ENCODE results near the gene MTCH2.

DNA sequence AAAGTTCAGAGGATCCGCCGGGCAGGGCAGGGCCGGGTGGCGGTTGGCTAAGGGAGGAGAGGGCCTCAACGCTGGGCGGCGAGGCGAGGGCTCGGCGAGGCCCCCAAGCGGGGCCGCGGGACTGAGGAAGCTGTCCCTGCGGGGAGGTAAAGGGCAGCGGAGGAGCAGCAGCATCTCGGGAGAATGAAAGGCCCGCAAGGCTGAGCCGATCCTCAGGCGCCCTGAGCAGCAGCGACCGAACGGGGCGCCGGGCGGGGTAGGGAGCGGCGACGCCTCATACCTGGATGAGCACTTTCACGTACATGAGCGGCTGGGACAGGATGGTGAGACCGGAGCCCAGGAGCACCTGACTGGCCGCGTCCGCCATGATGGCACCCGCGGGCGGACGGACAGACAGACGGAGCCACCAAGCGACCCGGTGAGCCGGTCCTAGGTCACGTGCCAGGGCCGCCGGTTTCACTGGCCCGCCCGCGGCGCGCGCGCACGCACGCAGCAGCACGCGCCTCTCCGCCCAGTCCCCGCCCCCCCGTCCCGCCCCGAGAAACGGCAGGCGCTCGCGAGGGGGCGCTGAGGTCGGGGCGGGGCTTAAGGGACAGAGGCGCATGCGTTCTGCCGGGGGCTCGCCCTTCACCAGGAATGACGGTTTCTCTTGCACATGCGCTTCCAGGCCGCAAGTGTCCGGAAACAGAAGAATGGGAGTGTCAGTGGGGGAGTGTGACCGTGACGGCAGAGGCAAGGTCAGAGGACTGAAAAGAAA lies at the start of gene MTCH2:
- TF ChIP-seq, protein P1, sequence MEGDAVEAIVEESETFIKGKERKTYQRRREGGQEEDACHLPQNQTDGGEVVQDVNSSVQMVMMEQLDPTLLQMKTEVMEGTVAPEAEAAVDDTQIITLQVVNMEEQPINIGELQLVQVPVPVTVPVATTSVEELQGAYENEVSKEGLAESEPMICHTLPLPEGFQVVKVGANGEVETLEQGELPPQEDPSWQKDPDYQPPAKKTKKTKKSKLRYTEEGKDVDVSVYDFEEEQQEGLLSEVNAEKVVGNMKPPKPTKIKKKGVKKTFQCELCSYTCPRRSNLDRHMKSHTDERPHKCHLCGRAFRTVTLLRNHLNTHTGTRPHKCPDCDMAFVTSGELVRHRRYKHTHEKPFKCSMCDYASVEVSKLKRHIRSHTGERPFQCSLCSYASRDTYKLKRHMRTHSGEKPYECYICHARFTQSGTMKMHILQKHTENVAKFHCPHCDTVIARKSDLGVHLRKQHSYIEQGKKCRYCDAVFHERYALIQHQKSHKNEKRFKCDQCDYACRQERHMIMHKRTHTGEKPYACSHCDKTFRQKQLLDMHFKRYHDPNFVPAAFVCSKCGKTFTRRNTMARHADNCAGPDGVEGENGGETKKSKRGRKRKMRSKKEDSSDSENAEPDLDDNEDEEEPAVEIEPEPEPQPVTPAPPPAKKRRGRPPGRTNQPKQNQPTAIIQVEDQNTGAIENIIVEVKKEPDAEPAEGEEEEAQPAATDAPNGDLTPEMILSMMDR (IDR thresholded peaks at IDR 0.05) = no peak
- TF ChIP-seq TCF7L2 (IDR thresholded peaks at IDR 0.05; ENCODE audit: low read depth, low read length) (peak; percentile 67; the same call in 1 of the 2 replicates), SIN3A (IDR thresholded peaks at IDR 0.05; ENCODE audit: borderline replicate concordance, insufficient read depth, low read depth, low read length) (peak; percentile 64; the same call in 1 of the 2 replicates), POLR2AphosphoS5 (IDR thresholded peaks at IDR 0.05; ENCODE audit: low read depth, low read length) (peak; percentile 92)
- TF ChIP-seq, protein P2, sequence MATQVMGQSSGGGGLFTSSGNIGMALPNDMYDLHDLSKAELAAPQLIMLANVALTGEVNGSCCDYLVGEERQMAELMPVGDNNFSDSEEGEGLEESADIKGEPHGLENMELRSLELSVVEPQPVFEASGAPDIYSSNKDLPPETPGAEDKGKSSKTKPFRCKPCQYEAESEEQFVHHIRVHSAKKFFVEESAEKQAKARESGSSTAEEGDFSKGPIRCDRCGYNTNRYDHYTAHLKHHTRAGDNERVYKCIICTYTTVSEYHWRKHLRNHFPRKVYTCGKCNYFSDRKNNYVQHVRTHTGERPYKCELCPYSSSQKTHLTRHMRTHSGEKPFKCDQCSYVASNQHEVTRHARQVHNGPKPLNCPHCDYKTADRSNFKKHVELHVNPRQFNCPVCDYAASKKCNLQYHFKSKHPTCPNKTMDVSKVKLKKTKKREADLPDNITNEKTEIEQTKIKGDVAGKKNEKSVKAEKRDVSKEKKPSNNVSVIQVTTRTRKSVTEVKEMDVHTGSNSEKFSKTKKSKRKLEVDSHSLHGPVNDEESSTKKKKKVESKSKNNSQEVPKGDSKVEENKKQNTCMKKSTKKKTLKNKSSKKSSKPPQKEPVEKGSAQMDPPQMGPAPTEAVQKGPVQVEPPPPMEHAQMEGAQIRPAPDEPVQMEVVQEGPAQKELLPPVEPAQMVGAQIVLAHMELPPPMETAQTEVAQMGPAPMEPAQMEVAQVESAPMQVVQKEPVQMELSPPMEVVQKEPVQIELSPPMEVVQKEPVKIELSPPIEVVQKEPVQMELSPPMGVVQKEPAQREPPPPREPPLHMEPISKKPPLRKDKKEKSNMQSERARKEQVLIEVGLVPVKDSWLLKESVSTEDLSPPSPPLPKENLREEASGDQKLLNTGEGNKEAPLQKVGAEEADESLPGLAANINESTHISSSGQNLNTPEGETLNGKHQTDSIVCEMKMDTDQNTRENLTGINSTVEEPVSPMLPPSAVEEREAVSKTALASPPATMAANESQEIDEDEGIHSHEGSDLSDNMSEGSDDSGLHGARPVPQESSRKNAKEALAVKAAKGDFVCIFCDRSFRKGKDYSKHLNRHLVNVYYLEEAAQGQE (IDR thresholded peaks at IDR 0.05; ENCODE audit: insufficient read depth in 1 of 2, low read depth in 2 of 2, low read length in 1 of 2) = 0 out of 4 replicates have a peak, but pooled peaks of 1 of the 2 experiments have one; percentile 60

Data from Panc1 (cell line).